Lung (tissue), 12 donors: ENCODE measurements around the gene PDCD11. TPM values are rescaled to one million over a fixed set of nuclear protein-coding genes. Genes with fewer than 3 reads are reported as not detected.

Experiments
- ATAC-seq: fragments of 200-7000 bp; cut with Tn5 transposase; one replicate; pipeline ENCODE4 v1.9.1; 2020; ENCODE audit warnings: moderate number of reproducible peaks; ENCODE audit not compliant: insufficient read depth, low FRiP score
- DNase-seq, 3 donors: peaks; one replicate each; pipeline ENCODE4 v3.0.0-alpha.2; 2013 to 2017
- H3K27ac ChIP-seq, 2 donors: one replicate each; pipeline ENCODE4 v1.5.1; 2013; ENCODE audit warnings: mild to moderate bottlenecking in 2 of 2, moderate library complexity in 2 of 2, control low read depth in 1 of 2, inconsistent platforms in 1 of 2, low read depth in 1 of 2, low read length in 1 of 2
- H3K27me3 ChIP-seq, 3 donors: one replicate each; pipeline ENCODE4 v1.5.1; 2013; ENCODE audit warnings: low read length in 2 of 3; ENCODE audit not compliant: control insufficient read depth in 3 of 3, insufficient read depth in 3 of 3
- H3K36me3 ChIP-seq, 4 donors: one replicate each; pipeline ENCODE4 v1.5.1; 2013; ENCODE audit warnings: low read length in 4 of 4, mild to moderate bottlenecking in 1 of 4, moderate library complexity in 1 of 4; ENCODE audit not compliant: control insufficient read depth in 4 of 4, insufficient read depth in 4 of 4
- H3K4me1 ChIP-seq, 5 donors: one replicate each; pipeline ENCODE4 v1.5.1; 2013; ENCODE audit warnings: low read length in 5 of 5, mild to moderate bottlenecking in 2 of 5, moderate library complexity in 1 of 5; ENCODE audit not compliant: control insufficient read depth in 5 of 5, insufficient read depth in 5 of 5
- H3K4me3 ChIP-seq: one replicate; pipeline ENCODE4 v1.5.1; 2013; ENCODE audit warnings: mild to moderate bottlenecking, control low read depth, moderate library complexity
- H3K9ac ChIP-seq, 2 donors: one replicate each; pipeline ENCODE4 v1.5.1; 2013; ENCODE audit warnings: low read length in 2 of 2, control low read depth in 1 of 2; ENCODE audit not compliant: insufficient read depth in 1 of 2
- H3K9me3 ChIP-seq, 4 donors: one replicate each; pipeline ENCODE4 v1.5.1; 2013; ENCODE audit warnings: low read length in 3 of 4, mild to moderate bottlenecking in 1 of 4, moderate library complexity in 1 of 4; ENCODE audit not compliant: control insufficient read depth in 4 of 4, insufficient read depth in 3 of 4
- WGBS, 2 donors: extraction: QIAGEN DNeasy Blood & Tissue Kit; methylation state at CpG; one replicate each; pipeline ENCODE4 v1.1.7; 2013; 5-methylcytosine and 5-hydroxymethylcytosine counted together
- polyA plus RNA-seq, 2 donors: library from polyadenylated mRNA; stranded (reverse); fragments of 200-250 nt; gene quantifications; one replicate each; pipeline ENCODE4 v1.2.1, GENCODE V29; 2013
- total RNA-seq, 2 donors: library from RNA; depleted of rRNA in 1 of 2; stranded (reverse); fragments of >200 nt in 1 of 2; gene quantifications; one replicate each; pipeline ENCODE4 v1.2.1, GENCODE V29; 2014 to 2021
- TF ChIP-seq, protein P1 (sequence below): IDR thresholded peaks from 2 replicates; pipeline ENCODE4 v1.5.1; 2012; ENCODE audit warnings: mild to moderate bottlenecking; ENCODE audit errors: control extremely low read depth, extremely low read depth
- donor health status: control.
- donor health status: control.
- donor health status: Bipolar disorder and iron deficiency.
- donor health status: healthy.
- donor health status: DM: yes; HTN: yes; CAD: no.

The PDCD11 gene
- total and polyA plus RNA-seq, 4 donors: 15.2 to 30.1 (median 20.2) TPM

- ATAC-seq: no peak
- 3 to 4% methylated on average over 62 to 65 of the region's 65 CpGs for WGBS, 2 donors
- Histone ChIP-seq H3K9ac (no peak within 1 kb of the TSS), H3K36me3 (no peaks in the 10 kb centered on the region), H3K4me1 (peaks cover 0 to 12% (median 0%) of the 10 kb centered on the region in 5 donors), H3K4me3 (peak within 1 kb of the TSS; percentile 16), H3K27me3 (peaks cover 3 to 38% (median 36%) of the 10 kb centered on the region in 3 donors), H3K9me3 (no peaks in the 10 kb centered on the region), H3K27ac (no peak within 1 kb of the TSS)
- TF ChIP-seq, protein P1, sequence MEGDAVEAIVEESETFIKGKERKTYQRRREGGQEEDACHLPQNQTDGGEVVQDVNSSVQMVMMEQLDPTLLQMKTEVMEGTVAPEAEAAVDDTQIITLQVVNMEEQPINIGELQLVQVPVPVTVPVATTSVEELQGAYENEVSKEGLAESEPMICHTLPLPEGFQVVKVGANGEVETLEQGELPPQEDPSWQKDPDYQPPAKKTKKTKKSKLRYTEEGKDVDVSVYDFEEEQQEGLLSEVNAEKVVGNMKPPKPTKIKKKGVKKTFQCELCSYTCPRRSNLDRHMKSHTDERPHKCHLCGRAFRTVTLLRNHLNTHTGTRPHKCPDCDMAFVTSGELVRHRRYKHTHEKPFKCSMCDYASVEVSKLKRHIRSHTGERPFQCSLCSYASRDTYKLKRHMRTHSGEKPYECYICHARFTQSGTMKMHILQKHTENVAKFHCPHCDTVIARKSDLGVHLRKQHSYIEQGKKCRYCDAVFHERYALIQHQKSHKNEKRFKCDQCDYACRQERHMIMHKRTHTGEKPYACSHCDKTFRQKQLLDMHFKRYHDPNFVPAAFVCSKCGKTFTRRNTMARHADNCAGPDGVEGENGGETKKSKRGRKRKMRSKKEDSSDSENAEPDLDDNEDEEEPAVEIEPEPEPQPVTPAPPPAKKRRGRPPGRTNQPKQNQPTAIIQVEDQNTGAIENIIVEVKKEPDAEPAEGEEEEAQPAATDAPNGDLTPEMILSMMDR: no peak
- peak; percentile 57 to 61 (median 58) for DNase-seq
Observed at GRCh38 chr10:103493362-103493915, 97.0 kb downstream of the PDCD11 start, which contains the start of gene NEURL1. NEURL1 (plus strand) TSS chr10:103493705; CDS start chr10:103494388, 683 bp downstream.

- 1 to 3% methylated on average over 56 to 92 of the region's 92 CpGs for WGBS, 2 donors
- peak; percentile 13 for ATAC-seq
Observed at GRCh38 chr10:103493916-103494877, 97.8 kb downstream of the PDCD11 start.

GRCh38 chr10:103495321-103495720 is 98.9 kb downstream of the PDCD11 start:
- ATAC-seq (no peak), DNase-seq (no peak)
- H3K36me3 ChIP-seq: no peaks in the 10 kb centered on the region
- H3K4me1 ChIP-seq: peaks cover 0 to 12% (median 0%) of the 10 kb centered on the region in 5 donors
- no peaks in the 10 kb centered on the region for H3K9me3 ChIP-seq
- TF ChIP-seq, protein P1: no peak
- H3K27ac ChIP-seq: no peak overlapping the region
- no peak overlapping the region for H3K4me3 ChIP-seq
- WGBS, 2 donors: 85 to 89% methylated on average over 3 of the region's 3 CpGs
- peaks cover 3 to 52% (median 49%) of the 10 kb centered on the region in 3 donors for H3K27me3 ChIP-seq
- H3K9ac ChIP-seq: no peak overlapping the region

More at GRCh38 chr10:103493916-103494877, 97.8 kb downstream of the PDCD11 start:
- H3K27ac ChIP-seq: no peak overlapping the region
- H3K36me3 ChIP-seq: no peaks in the 10 kb centered on the region
- peak overlapping the region; percentile 16 for H3K4me3 ChIP-seq
- peaks cover 0 to 12% (median 0%) of the 10 kb centered on the region in 5 donors for H3K4me1 ChIP-seq
- no peak overlapping the region for H3K9ac ChIP-seq
- H3K27me3 ChIP-seq: peaks cover 3 to 43% (median 42%) of the 10 kb centered on the region in 3 donors
- TF ChIP-seq, protein P1: no peak
- DNase-seq: peak in 1 of 3 donors; percentile 28
- H3K9me3 ChIP-seq: no peaks in the 10 kb centered on the region

Other genes with a start within 250 kb of the PDCD11 start
- 100 to 1,000 TPM in 1 of 2 donors, 10 to 100 TPM in 1; 73.3 to 178 TPM for gene NT5C2, start 203.4 kb upstream of the PDCD11 start, total RNA-seq
- gene NT5C2, start 203.4 kb upstream of the PDCD11 start, polyA plus RNA-seq: 10 to 100 TPM; 32.1 to 55.7 TPM
- gene RPEL1, start 150.7 kb upstream of the PDCD11 start, total RNA-seq: not detected
- not detected for gene RPEL1, start 150.7 kb upstream of the PDCD11 start, polyA plus RNA-seq
- under 1 TPM; 0.15 to 0.31 TPM for gene INA, start 119.5 kb upstream of the PDCD11 start, total RNA-seq
- gene INA, start 119.5 kb upstream of the PDCD11 start, polyA plus RNA-seq: under 1 TPM; 0.04 to 0.07 TPM
- 1 to 10 TPM; 5.8 to 7.7 TPM for gene PCGF6, start 45.5 kb upstream of the PDCD11 start, total RNA-seq
- gene PCGF6, start 45.5 kb upstream of the PDCD11 start, polyA plus RNA-seq: 1 to 10 TPM; 5.2 to 7.3 TPM
- 1 to 10 TPM; 3.0 to 5.4 TPM for gene TAF5, start 28.6 kb upstream of the PDCD11 start, total RNA-seq
- gene TAF5, start 28.6 kb upstream of the PDCD11 start, polyA plus RNA-seq: 1 to 10 TPM; 2.0 to 2.3 TPM
- 100 to 1,000 TPM in 1 of 2 donors, 10 to 100 TPM in 1; 38.6 to 212 TPM for gene ATP5MK, start 151 bp upstream of the PDCD11 start, total RNA-seq
- gene ATP5MK, start 151 bp upstream of the PDCD11 start, polyA plus RNA-seq: 1,000 to 10,000 TPM in 1 of 2 donors, 100 to 1,000 TPM in 1; 403 to 1,220 TPM
- gene CALHM2, start 55.7 kb downstream of the PDCD11 start, total RNA-seq: 10 to 100 TPM; 11.7 to 43.2 TPM
- 10 to 100 TPM; 17.0 to 32.9 TPM for gene CALHM2, start 55.7 kb downstream of the PDCD11 start, polyA plus RNA-seq
- gene CALHM1, start 62.3 kb downstream of the PDCD11 start, total RNA-seq: not detected
- gene CALHM1, start 62.3 kb downstream of the PDCD11 start, polyA plus RNA-seq: not detected
- gene CALHM3, start 82.6 kb downstream of the PDCD11 start, total RNA-seq: under 1 TPM in 1 of 2 donors, not detected in 1; 0.15 TPM
- gene CALHM3, start 82.6 kb downstream of the PDCD11 start, polyA plus RNA-seq: under 1 TPM in 1 of 2 donors, not detected in 1; 0.02 TPM
- under 1 TPM; 0.14 to 0.80 TPM for gene NEURL1, start 97.1 kb downstream of the PDCD11 start, total RNA-seq
- 1 to 10 TPM in 1 of 2 donors, under 1 TPM in 1; 0.69 to 2.0 TPM for gene NEURL1, start 97.1 kb downstream of the PDCD11 start, polyA plus RNA-seq